HepG2 (cell line): ENCODE results near the gene DCAF15. TPM values are rescaled to one million over a fixed set of nuclear protein-coding genes. Genes with fewer than 3 reads are reported as not detected.
A peak's percentile ranks its signal among the peaks of the same experiment; 100 is the strongest.

Experiments
- ARNT2 ChIP-seq: sonication (generic); formaldehyde crosslinking; IDR thresholded peaks from 2 replicates; pipeline ENCODE4 v1.8.0; 2022; ENCODE audit warnings: mild to moderate bottlenecking, low read depth, missing genetic modification reagents, moderate library complexity
- BRF2 ChIP-seq: sonication (generic); formaldehyde crosslinking; IDR thresholded peaks from 2 replicates; pipeline ENCODE4 v1.8.1; 2022; ENCODE audit warnings: mild to moderate bottlenecking, missing genetic modification reagents
- CBX1 ChIP-seq: IDR thresholded peaks from one replicate; pipeline ENCODE4 v1.6.1; 2016; ENCODE audit warnings: antibody characterized with exemption, low read depth
- DR1 ChIP-seq: sonication (generic); formaldehyde crosslinking; IDR thresholded peaks from 2 replicates; pipeline ENCODE4 v1.8.0; 2021; ENCODE audit warnings: mild to moderate bottlenecking, missing genetic modification reagents, inconsistent platforms
- FOXK1 ChIP-seq: sonication (generic); formaldehyde crosslinking; IDR thresholded peaks from 2 replicates; pipeline ENCODE4 v1.4.0; 2020; ENCODE audit warnings: low read depth, missing genetic modification reagents, borderline replicate concordance
- HOXA5 ChIP-seq: sonication (generic); formaldehyde crosslinking; IDR thresholded peaks from 2 replicates; pipeline ENCODE4 v1.4.0; 2020; ENCODE audit warnings: missing genetic modification reagents
- MXD1 ChIP-seq: sonication (generic); formaldehyde crosslinking; IDR thresholded peaks from 2 replicates; pipeline ENCODE4 v1.4.0; 2020; ENCODE audit warnings: mild to moderate bottlenecking, missing genetic modification reagents
- MYC ChIP-seq: sonication (generic); formaldehyde crosslinking; IDR thresholded peaks from 2 replicates; pipeline ENCODE4 v1.9.0; 2021; ENCODE audit warnings: missing genetic modification reagents, borderline replicate concordance
- NFKBIZ ChIP-seq: IDR thresholded peaks from 2 replicates; pipeline ENCODE4 v1.6.1; 2018; ENCODE audit warnings: missing genetic modification reagents, missing compliant biosample characterization
- NFRKB ChIP-seq: fragments of 450-650 bp; IDR thresholded peaks from 2 replicates; pipeline ENCODE4 v1.6.1; 2017
- PBX3 ChIP-seq: sonication (generic); formaldehyde crosslinking; IDR thresholded peaks from 2 replicates; pipeline ENCODE4 v1.8.1; 2023; ENCODE audit warnings: missing genetic modification reagents, inconsistent platforms, borderline replicate concordance
- PHF20 ChIP-seq: sonication (generic); formaldehyde crosslinking; IDR thresholded peaks from 2 replicates; pipeline ENCODE4 v1.5.0; 2020; ENCODE audit warnings: mild to moderate bottlenecking, missing genetic modification reagents
- REPIN1 ChIP-seq: sonication (generic); formaldehyde crosslinking; IDR thresholded peaks from 2 replicates; pipeline ENCODE4 v1.8.0; 2022; ENCODE audit warnings: missing genetic modification reagents, low read depth, mild to moderate bottlenecking, borderline replicate concordance
- SAFB2 ChIP-seq: sonication (generic); formaldehyde crosslinking; IDR thresholded peaks from 2 replicates; pipeline ENCODE4 v1.5.1; 2020; ENCODE audit warnings: missing genetic modification reagents, low read depth, mild to moderate bottlenecking, borderline replicate concordance
- SAP130 ChIP-seq: IDR thresholded peaks from 2 replicates; pipeline ENCODE4 v1.6.1; 2016; ENCODE audit warnings: low read depth
- SIN3B ChIP-seq: fragments of 150-350 bp; IDR thresholded peaks from 2 replicates; pipeline ENCODE4 v1.6.1; 2014; ENCODE audit warnings: low read length
- TAF1 ChIP-seq: sonication (generic); formaldehyde crosslinking; IDR thresholded peaks from 2 replicates; pipeline ENCODE4 v1.4.0; 2020; ENCODE audit warnings: missing genetic modification reagents
- TFDP2 ChIP-seq: sonication (generic); formaldehyde crosslinking; IDR thresholded peaks from 2 replicates; pipeline ENCODE4 v1.4.0; 2020; ENCODE audit warnings: missing genetic modification reagents
- TFE3 ChIP-seq: IDR thresholded peaks from 2 replicates; pipeline ENCODE4 v1.6.1; 2016
- ZNF329 ChIP-seq: sonication (generic); formaldehyde crosslinking; IDR thresholded peaks from 2 replicates; pipeline ENCODE4 v1.9.0; 2021; ENCODE audit warnings: low read depth, mild to moderate bottlenecking, missing genetic modification reagents
- ZNF33B ChIP-seq: sonication (generic); formaldehyde crosslinking; IDR thresholded peaks from 2 replicates; pipeline ENCODE4 v1.5.1; 2020; ENCODE audit warnings: mild to moderate bottlenecking, missing genetic modification reagents
- ZNF350 ChIP-seq: sonication (generic); formaldehyde crosslinking; IDR thresholded peaks from 2 replicates; pipeline ENCODE4 v1.4.0; 2020; ENCODE audit warnings: mild to moderate bottlenecking, low read depth, missing genetic modification reagents, borderline replicate concordance
- ZNF44 ChIP-seq: sonication (generic); formaldehyde crosslinking; IDR thresholded peaks from 2 replicates; pipeline ENCODE4 v1.5.1; 2020; ENCODE audit warnings: mild to moderate bottlenecking, missing genetic modification reagents
- ZNF792 ChIP-seq: IDR thresholded peaks from 2 replicates; pipeline ENCODE4 v1.6.1; 2016
- ZNF816 ChIP-seq: sonication (generic); formaldehyde crosslinking; IDR thresholded peaks from 2 replicates; pipeline ENCODE4 v1.8.0; 2022; ENCODE audit warnings: missing genetic modification reagents, mild to moderate bottlenecking, borderline replicate concordance
- polyA plus RNA-seq, 8 experiments: library from polyadenylated mRNA; depleted of rRNA in 3 of 8; stranded (reverse) in 7 of 8; unstranded in 1 of 8; fragments of >200 nt; fragmentation: Illumina TruSeq in 4 of 8; extraction: Trizol in 4 of 8; gene quantifications; 2 replicates each; pipeline versions ENCODE4 v1.2.1 to v1.2.3, GENCODE V29; 2011 to 2016; ENCODE audit warnings: low read depth in 4 of 8, missing spikeins in 1 of 8, mixed read lengths in 1 of 8; ENCODE audit not compliant: insufficient read depth in 1 of 8
- total RNA-seq, 5 experiments: library from RNA; depleted of rRNA; stranded (reverse); fragments of >200 nt; fragmentation: Illumina TruSeq; extraction: Trizol; gene quantifications; 2 replicates each; pipeline ENCODE4 v1.2.3, GENCODE V29; 2016; ENCODE audit warnings: low read depth in 1 of 5

Gene DCAF15
- total and polyA plus RNA-seq, 2 of the 13 experiments (the other 11 are each of a cell fraction or from before 2014, with no cell fraction given), result 13.6 to 14.0 TPM

- TF ChIP-seq PBX3 (peak; percentile 97; the same call in 1 of the 2 replicates), SIN3B (peak; percentile 80), ZNF816 (CRISPR knock-in tag) (no peak), ZNF792 (CRISPR knock-in tag) (0 out of 2 replicates have a peak, but pooled peaks have one; percentile 41), ZNF44 (CRISPR knock-in tag) (no peak), SAP130 (peak; percentile 91), HOXA5 (CRISPR knock-in tag) (0 out of 2 replicates have a peak, but pooled peaks have one; percentile 36), ZNF329 (CRISPR knock-in tag) (no peak), FOXK1 (CRISPR knock-in tag) (peak; percentile 64; the same call in 1 of the 2 replicates), TFE3 (CRISPR knock-in tag) (no peak), TFDP2 (peak; percentile 57; the same call in 1 of the 2 replicates), NFRKB (peak; percentile 60; the same call in 1 of the 2 replicates), NFKBIZ (CRISPR knock-in tag) (peak; percentile 25; the same call in 1 of the 2 replicates), MXD1 (CRISPR knock-in tag) (no peak), SAFB2 (CRISPR knock-in tag) (0 out of 2 replicates have a peak, but pooled peaks have one; percentile 41), DR1 (CRISPR knock-in tag) (no peak), BRF2 (CRISPR knock-in tag) (no peak), ARNT2 (CRISPR knock-in tag) (0 out of 2 replicates have a peak, but pooled peaks have one; percentile 1), CBX1 (peak; percentile 28), ZNF350 (peak; percentile 16; the same call in 1 of the 2 replicates), ZNF33B (CRISPR knock-in tag) (no peak), REPIN1 (CRISPR knock-in tag) (0 out of 2 replicates have a peak, but pooled peaks have one; percentile 57), MYC (0 out of 2 replicates have a peak, but pooled peaks have one; percentile 26), TAF1 (CRISPR knock-in tag) (peak; percentile 94), PHF20 (CRISPR knock-in tag) (peak; percentile 64; the same call in 1 of the 2 replicates)
These were observed at the start of gene DCAF15 (continued) for GRCh38 chr19:13952154-13952930.
